Breast epithelium (tissue), 3 donors: ENCODE measurements around the gene SLC39A2.

Experiments
- POLR2A ChIP-seq: fragments of 450-650 bp; IDR thresholded peaks from one replicate; pipeline ENCODE4 v1.6.1; 2016; ENCODE audit warnings: antibody characterized with exemption, mild to moderate bottlenecking, moderate library complexity
- TF ChIP-seq, protein P1 (sequence below), 3 donors: fragments of 450-650 bp; IDR thresholded peaks; one replicate each; pipeline ENCODE4 v1.5.1; 2016 to 2017; ENCODE audit warnings: antibody characterized with exemption in 3 of 3, mild to moderate bottlenecking in 3 of 3, moderate library complexity in 3 of 3

GRCh38 chr14:21038441-21039422 lies 39.6 kb downstream of the SLC39A2 start:
- TF ChIP-seq, protein P1, sequence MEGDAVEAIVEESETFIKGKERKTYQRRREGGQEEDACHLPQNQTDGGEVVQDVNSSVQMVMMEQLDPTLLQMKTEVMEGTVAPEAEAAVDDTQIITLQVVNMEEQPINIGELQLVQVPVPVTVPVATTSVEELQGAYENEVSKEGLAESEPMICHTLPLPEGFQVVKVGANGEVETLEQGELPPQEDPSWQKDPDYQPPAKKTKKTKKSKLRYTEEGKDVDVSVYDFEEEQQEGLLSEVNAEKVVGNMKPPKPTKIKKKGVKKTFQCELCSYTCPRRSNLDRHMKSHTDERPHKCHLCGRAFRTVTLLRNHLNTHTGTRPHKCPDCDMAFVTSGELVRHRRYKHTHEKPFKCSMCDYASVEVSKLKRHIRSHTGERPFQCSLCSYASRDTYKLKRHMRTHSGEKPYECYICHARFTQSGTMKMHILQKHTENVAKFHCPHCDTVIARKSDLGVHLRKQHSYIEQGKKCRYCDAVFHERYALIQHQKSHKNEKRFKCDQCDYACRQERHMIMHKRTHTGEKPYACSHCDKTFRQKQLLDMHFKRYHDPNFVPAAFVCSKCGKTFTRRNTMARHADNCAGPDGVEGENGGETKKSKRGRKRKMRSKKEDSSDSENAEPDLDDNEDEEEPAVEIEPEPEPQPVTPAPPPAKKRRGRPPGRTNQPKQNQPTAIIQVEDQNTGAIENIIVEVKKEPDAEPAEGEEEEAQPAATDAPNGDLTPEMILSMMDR (IDR thresholded peaks at IDR 0.05), result no peak
- TF ChIP-seq POLR2A, result no peak
